Calu3 (cell line): Measurements from ENCODE around the gene CPSF7. TPM values are rescaled to one million over a fixed set of nuclear protein-coding genes. Genes with fewer than 3 reads are reported as not detected.
"Not testable (repeated sequence)": the region's sequence is repeated elsewhere in the genome, so short reads cannot be mapped to it uniquely, and the experiment has no call there.

Source experiments
- BruUV-seq: library from RNA; stranded (reverse); fragments of 400-500 nt; replicated peaks from 2 replicates; lab custom pipeline; 2021; lab: Mats Ljungman, UMichigan
- CTCF ChIA-PET: fragments of 300-600 bp; sonication (Branson Sonifier 250); formaldehyde crosslinking; loops from one replicate; lab custom pipeline; 2022; ENCODE audit warnings: antibody characterized with exemption; lab: Charles Lee
- DNase-seq: peaks from one replicate; pipeline ENCODE4 v3.0.0; 2022
- H3K27ac Mint-ChIP-seq: one replicate; pipeline ENCODE4 v1.8.0; 2022; ENCODE audit warnings: mixed read lengths; ENCODE audit not compliant: unreplicated experiment
- H3K27me3 Mint-ChIP-seq: one replicate; pipeline ENCODE4 v1.8.0; 2022; ENCODE audit warnings: mixed read lengths; ENCODE audit not compliant: unreplicated experiment
- H3K36me3 Mint-ChIP-seq: one replicate; pipeline ENCODE4 v1.8.0; 2022; ENCODE audit warnings: mild to moderate bottlenecking, moderate library complexity, mixed read lengths; ENCODE audit not compliant: insufficient read depth, unreplicated experiment
- H3K4me1 Mint-ChIP-seq: one replicate; pipeline ENCODE4 v1.8.0; 2022; ENCODE audit warnings: mild to moderate bottlenecking, low read depth, mixed read lengths; ENCODE audit not compliant: unreplicated experiment
- H3K4me3 Mint-ChIP-seq: one replicate; pipeline ENCODE4 v1.8.0; 2022; ENCODE audit warnings: mild to moderate bottlenecking, low read depth, moderate library complexity, mixed read lengths; ENCODE audit not compliant: unreplicated experiment
- H3K9me3 Mint-ChIP-seq: one replicate; pipeline ENCODE4 v1.8.0; 2022; ENCODE audit warnings: low read depth, mixed read lengths; ENCODE audit not compliant: unreplicated experiment
- intact Hi-C: fragments of 100-400 bp; cut with micrococcal nuclease; formaldehyde crosslinking; loops from one replicate; pipeline ENCODE4 v1.10.0; 2022; ENCODE audit not compliant: unreplicated experiment
- total RNA-seq: library from RNA; stranded (reverse); gene quantifications from 2 replicates; pipeline ENCODE4 v1.2.3, GENCODE V29; 2022
- TF ChIP-seq, protein P1 (sequence below): fragments of 200-600 bp; IDR thresholded peaks from one replicate; pipeline ENCODE4 v1.8.0; 2022; ENCODE audit warnings: antibody characterized with exemption; ENCODE audit not compliant: unreplicated experiment

Gene CPSF7
- total RNA-seq, 1 experiment from 2014 or later: 96.3 TPM

GRCh38 chr11:61442616-61443015, 12.8 kb upstream of the CPSF7 start:
- Mint-ChIP-seq H3K27me3 (no peaks in the 10 kb centered on the region), H3K4me1 (no peaks in the 10 kb centered on the region), H3K36me3 (peaks cover 48% of the 10 kb centered on the region), H3K9me3 (no peaks in the 10 kb centered on the region), H3K27ac (no peak overlapping the region), H3K4me3 (no peak overlapping the region)
- intact Hi-C loops: no loop called here
- DNase-seq: no peak
- CTCF ChIA-PET: interaction anchor here (1.2 kb wide), 1 partner anchor 185 kb away, joined by 3 read pairs; no protein-coding TSS in a partner anchor
- BruUV-seq: no TSS peak
- TF ChIP-seq, protein P1, sequence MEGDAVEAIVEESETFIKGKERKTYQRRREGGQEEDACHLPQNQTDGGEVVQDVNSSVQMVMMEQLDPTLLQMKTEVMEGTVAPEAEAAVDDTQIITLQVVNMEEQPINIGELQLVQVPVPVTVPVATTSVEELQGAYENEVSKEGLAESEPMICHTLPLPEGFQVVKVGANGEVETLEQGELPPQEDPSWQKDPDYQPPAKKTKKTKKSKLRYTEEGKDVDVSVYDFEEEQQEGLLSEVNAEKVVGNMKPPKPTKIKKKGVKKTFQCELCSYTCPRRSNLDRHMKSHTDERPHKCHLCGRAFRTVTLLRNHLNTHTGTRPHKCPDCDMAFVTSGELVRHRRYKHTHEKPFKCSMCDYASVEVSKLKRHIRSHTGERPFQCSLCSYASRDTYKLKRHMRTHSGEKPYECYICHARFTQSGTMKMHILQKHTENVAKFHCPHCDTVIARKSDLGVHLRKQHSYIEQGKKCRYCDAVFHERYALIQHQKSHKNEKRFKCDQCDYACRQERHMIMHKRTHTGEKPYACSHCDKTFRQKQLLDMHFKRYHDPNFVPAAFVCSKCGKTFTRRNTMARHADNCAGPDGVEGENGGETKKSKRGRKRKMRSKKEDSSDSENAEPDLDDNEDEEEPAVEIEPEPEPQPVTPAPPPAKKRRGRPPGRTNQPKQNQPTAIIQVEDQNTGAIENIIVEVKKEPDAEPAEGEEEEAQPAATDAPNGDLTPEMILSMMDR: no peak

DNA sequence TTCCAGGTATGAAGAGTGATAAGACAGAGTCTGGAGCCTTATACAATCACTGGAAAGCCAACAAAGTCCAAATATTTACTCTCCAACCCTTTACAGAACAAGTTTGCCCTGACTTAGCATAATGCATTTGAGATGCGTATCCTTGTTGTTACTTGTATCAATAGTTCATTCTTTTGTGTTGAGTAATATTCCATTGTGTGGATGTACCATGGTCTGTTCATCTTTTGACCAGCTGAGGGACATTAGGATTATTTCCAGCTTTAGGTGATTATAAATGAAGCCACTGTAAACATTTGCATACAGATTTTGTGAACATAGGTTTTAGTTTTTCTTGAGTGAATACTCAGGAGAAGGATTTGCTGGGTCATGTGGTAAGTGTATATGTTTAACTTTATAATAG, 9.8 kb upstream of the CPSF7 start:
- Mint-ChIP-seq H3K27me3 (no peaks in the 10 kb centered on the region), H3K27ac (no peak overlapping the region), H3K4me3 (no peak overlapping the region), H3K4me1 (peaks cover 8% of the 10 kb centered on the region), H3K9me3 (no peaks in the 10 kb centered on the region), H3K36me3 (peaks cover 62% of the 10 kb centered on the region)
- DNase-seq: no peak
- CTCF ChIA-PET: no interaction called here
- no TSS peak for BruUV-seq
- intact Hi-C loops: no loop called here
- TF ChIP-seq, protein P1: no peak

GRCh38 chr11:61437496-61437895, 7.7 kb upstream of the CPSF7 start:
- intact Hi-C loops: no loop called here
- H3K36me3 Mint-ChIP-seq: peaks cover 52% of the 10 kb centered on the region
- H3K9me3 Mint-ChIP-seq: no peaks in the 10 kb centered on the region
- CTCF ChIA-PET: no interaction called here
- H3K4me1 Mint-ChIP-seq: peaks cover 8% of the 10 kb centered on the region
- H3K4me3 Mint-ChIP-seq: no peak overlapping the region
- TF ChIP-seq, protein P1: no peak
- H3K27ac Mint-ChIP-seq: no peak overlapping the region
- no peaks in the 10 kb centered on the region for H3K27me3 Mint-ChIP-seq
- no TSS peak for BruUV-seq
- no peak for DNase-seq

- Mint-ChIP-seq H3K4me3 (peak overlapping the region; percentile 93), H3K36me3 (peaks cover 66% of the 10 kb centered on the region), H3K27ac (peak overlapping the region; percentile 98)
- intact Hi-C loops, H3K27me3 Mint-ChIP-seq, CTCF ChIA-PET, BruUV-seq, H3K4me1 Mint-ChIP-seq, DNase-seq, H3K9me3 Mint-ChIP-seq: not testable (repeated sequence)
Measured at GRCh38 chr11:61430839-61431238, 1.1 kb upstream of the CPSF7 start.

- Mint-ChIP-seq H3K9me3 (no peaks in the 10 kb centered on the region), H3K27me3 (no peaks in the 10 kb centered on the region), H3K4me1 (no peaks in the 10 kb centered on the region), H3K36me3 (peaks cover 73% of the 10 kb centered on the region), H3K27ac (peak overlapping the region; percentile 98), H3K4me3 (peak overlapping the region; percentile 93)
- BruUV-seq: no TSS peak
- TF ChIP-seq, protein P1: no peak
- CTCF ChIA-PET: interaction anchor here (0.6 to 1.2 kb wide), 5 partner anchors 17 to 67 kb away, joined by 3 to 5 read pairs (median 4); partner anchors contain the start of genes CYB561A3 and TMEM138
- peak; percentile 69 for DNase-seq
- intact Hi-C loops: no loop called here
Measured at GRCh38 chr11:61429346-61429690, 457 bp downstream of the CPSF7 start.
